AG04450 (cell line): ENCODE data around the gene LMF2. TPM values are rescaled to one million over a fixed set of nuclear protein-coding genes. Genes with fewer than 3 reads are reported as not detected.

Source experiments
- polyA plus RNA-seq: library from polyadenylated mRNA; depleted of rRNA; stranded (reverse); fragments of >200 nt; gene quantifications from 2 replicates; pipeline ENCODE4 v1.2.3, GENCODE V29; 2011; rRNA removed

LMF2 gene
- polyA plus RNA-seq, 1 experiment: 25.7 TPM

Other genes starting within 250 kb of the LMF2 start
- gene MAPK12, start 246.0 kb downstream of the LMF2 start, polyA plus RNA-seq: 26.6 and 33.7 TPM in 2 replicates
- 6.7 and 9.6 TPM in 2 replicates for gene MAPK11, start 237.3 kb downstream of the LMF2 start, polyA plus RNA-seq
- gene PLXNB2, start 200.1 kb downstream of the LMF2 start, polyA plus RNA-seq: 68.0 and 110 TPM in 2 replicates
- gene DENND6B, start 180.7 kb downstream of the LMF2 start, polyA plus RNA-seq: 2.4 and 3.8 TPM in 2 replicates
- gene PPP6R2, start 164.4 kb downstream of the LMF2 start, polyA plus RNA-seq: 26.6 and 35.0 TPM in 2 replicates
- gene SBF1, start 32.7 kb downstream of the LMF2 start, polyA plus RNA-seq: 16.4 and 20.5 TPM in 2 replicates
- gene ADM2, start 26.2 kb downstream of the LMF2 start, polyA plus RNA-seq: 3.1 and 3.6 TPM in 2 replicates
- gene MIOX, start 20.8 kb downstream of the LMF2 start, polyA plus RNA-seq: 0.14 and 0.22 TPM in 2 replicates
- gene NCAPH2, start 522 bp upstream of the LMF2 start, polyA plus RNA-seq: 10.4 and 13.2 TPM in 2 replicates
- 0.15 and 0.60 TPM in 2 replicates for gene SCO2, start 17.9 kb upstream of the LMF2 start, polyA plus RNA-seq
- 2.9 and 3.6 TPM in 2 replicates for gene TYMP, start 22.3 kb upstream of the LMF2 start, polyA plus RNA-seq
- 0.02 and 0.04 TPM in 2 replicates for gene KLHDC7B, start 38.2 kb upstream of the LMF2 start, polyA plus RNA-seq
- not detected in 2 replicates for gene SYCE3, start 55.2 kb upstream of the LMF2 start, polyA plus RNA-seq
- 0.99 and 1.2 TPM in 2 replicates for gene CPT1B, start 70.7 kb upstream of the LMF2 start, polyA plus RNA-seq
- gene CHKB, start 75.1 kb upstream of the LMF2 start, polyA plus RNA-seq: 22.5 and 28.2 TPM in 2 replicates
- 0.14 and 0.16 TPM in 2 replicates for gene MAPK8IP2, start 93.1 kb upstream of the LMF2 start, polyA plus RNA-seq
- gene ARSA, start 120.5 kb upstream of the LMF2 start, polyA plus RNA-seq: 14.3 and 22.0 TPM in 2 replicates
- 0.47 and 0.63 TPM in 2 replicates for gene SHANK3, start 165.1 kb upstream of the LMF2 start, polyA plus RNA-seq
- not detected in 2 replicates for gene ACR, start 230.5 kb upstream of the LMF2 start, polyA plus RNA-seq